B cell (primary cell): ENCODE data around the gene AP4M1. TPM values are rescaled to one million over a fixed set of nuclear protein-coding genes. Genes with fewer than 3 reads are reported as not detected.

Experiments used
- ATAC-seq: fragments of 200-7000 bp; cut with Tn5 transposase; one replicate; pipeline ENCODE4 v1.10.0; 2021; ENCODE audit warnings: low read depth, mild to moderate bottlenecking, moderate number of reproducible peaks, moderate library complexity
- CTCF ChIA-PET: fragments of 350-600 bp; sonication (Branson Sonifier 250); formaldehyde crosslinking; loops from one replicate; lab custom pipeline; 2021; ENCODE audit warnings: antibody characterized with exemption, inconsistent platforms; lab: Charles Lee
- POLR2A ChIA-PET: fragments of 350-600 bp; sonication (Branson Sonifier 250); formaldehyde crosslinking; loops from one replicate; lab custom pipeline; 2021; ENCODE audit warnings: antibody characterized with exemption; lab: Charles Lee
- DNase-seq: peaks from one replicate; pipeline ENCODE4 v3.0.0; 2013
- H2AFZ ChIP-seq: 2 replicates; pipeline ENCODE4 v1.6.1; 2012; ENCODE audit warnings: mild to moderate bottlenecking, low read depth, low read length; ENCODE audit not compliant: insufficient read depth, poor library complexity, severe bottlenecking
- H3K27ac ChIP-seq, 2 donors: 1 replicate in 1 of 2; 2 replicates in 1 of 2; pipeline ENCODE4 v1.5.1; 2012 to 2013; ENCODE audit warnings: low read length in 2 of 2, mild to moderate bottlenecking in 2 of 2, moderate library complexity in 1 of 2
- H3K27me3 ChIP-seq, 4 experiments: fragments of 200-600 bp in 1 of 4; sonication (generic) in 1 of 4; replicated peaks in 1 of 4; 1 replicate in 2 of 4; 2 replicates in 2 of 4; pipeline versions ENCODE4 v1.6.1 to v1.7.0; 2013 to 2016; ENCODE audit warnings: low read length in 3 of 4, mild to moderate bottlenecking in 2 of 4, mixed read lengths in 1 of 4, moderate library complexity in 1 of 4; ENCODE audit not compliant: insufficient read depth in 4 of 4, control insufficient read depth in 3 of 4; ENCODE audit errors: control extremely low read depth in 1 of 4
- H3K36me3 ChIP-seq, 2 experiments: replicated peaks in 1 of 2; 1 replicate in 1 of 2; 2 replicates in 1 of 2; pipeline versions ENCODE4 v1.6.1 to v1.7.1; 2013; ENCODE audit warnings: low read length in 1 of 2; ENCODE audit not compliant: insufficient read depth in 2 of 2, control insufficient read depth in 1 of 2; ENCODE audit errors: control extremely low read depth in 1 of 2, extremely low read depth in 1 of 2
- H3K4me1 ChIP-seq, 2 donors: fragments of 200-600 bp in 1 of 2; sonication (generic) in 1 of 2; 1 replicate in 1 of 2; 2 replicates in 1 of 2; pipeline versions ENCODE4 v1.5.1 to v1.6.1; 2013 to 2017; ENCODE audit warnings: low read length in 2 of 2; ENCODE audit not compliant: control insufficient read depth in 2 of 2, insufficient read depth in 2 of 2
- H3K4me2 ChIP-seq: replicated peaks from 2 replicates; pipeline ENCODE3; 2012; ENCODE audit warnings: mild to moderate bottlenecking, low read depth, low read length; ENCODE audit not compliant: poor library complexity, severe bottlenecking
- H3K4me3 ChIP-seq, 5 experiments: fragments of 200-600 bp in 1 of 5; sonication (generic) in 1 of 5; 1 replicate in 3 of 5; 2 replicates in 2 of 5; pipeline versions ENCODE4 v1.5.1 to v1.7.0; 2011 to 2016; ENCODE audit warnings: low read length in 4 of 5, mild to moderate bottlenecking in 4 of 5, low read depth in 2 of 5, control low read depth in 1 of 5, moderate library complexity in 1 of 5; ENCODE audit not compliant: insufficient read depth in 1 of 5; ENCODE audit errors: control extremely low read depth in 1 of 5, extremely low read depth in 1 of 5
- H3K79me2 ChIP-seq: fragments of 200-600 bp; sonication (generic); one replicate; pipeline ENCODE4 v1.6.0; 2016; ENCODE audit warnings: low read length; ENCODE audit not compliant: control insufficient read depth, insufficient read depth
- H3K9ac ChIP-seq: fragments of 200-600 bp; sonication (generic); 2 replicates; pipeline ENCODE4 v1.6.1; 2017; ENCODE audit warnings: mild to moderate bottlenecking, low read length, moderate library complexity
- H3K9me3 ChIP-seq, 3 donors: one replicate each; pipeline versions ENCODE4 v1.6.1 to v1.7.1; 2013; ENCODE audit warnings: low read length in 2 of 3; ENCODE audit not compliant: control insufficient read depth in 2 of 3, insufficient read depth in 1 of 3; ENCODE audit errors: control extremely low read depth in 1 of 3
- H4K20me1 ChIP-seq: 2 replicates; pipeline ENCODE4 v1.6.0; 2012; ENCODE audit warnings: mild to moderate bottlenecking, low read length; ENCODE audit not compliant: insufficient read depth, control insufficient read depth, poor library complexity, severe bottlenecking
- H3K27ac Mint-ChIP-seq: one replicate; pipeline ENCODE4 v1.8.0; 2021; ENCODE audit warnings: mixed read lengths
- H3K27me3 Mint-ChIP-seq: one replicate; pipeline ENCODE4 v1.8.0; 2021; ENCODE audit warnings: mixed read lengths
- H3K4me1 Mint-ChIP-seq: one replicate; pipeline ENCODE4 v1.8.0; 2021; ENCODE audit warnings: mixed read lengths
- H3K4me3 Mint-ChIP-seq: one replicate; pipeline ENCODE4 v1.8.0; 2021; ENCODE audit warnings: mixed read lengths
- H3K9me3 Mint-ChIP-seq: one replicate; pipeline ENCODE4 v1.8.0; 2022; ENCODE audit warnings: mixed read lengths; ENCODE audit not compliant: insufficient read depth
- CTCF ChIP-seq: fragments of 200-600 bp; IDR thresholded peaks from one replicate; pipeline ENCODE4 v1.8.0; 2022; ENCODE audit warnings: antibody characterized with exemption, mild to moderate bottlenecking
- EZH2 ChIP-seq: IDR thresholded peaks from 2 replicates; pipeline ENCODE4 v1.6.1; 2012; ENCODE audit warnings: borderline replicate concordance, low read depth, mild to moderate bottlenecking, moderate library complexity, low read length; ENCODE audit not compliant: insufficient read depth, poor library complexity, severe bottlenecking
- WGBS: methylation state at CpG from one replicate; pipeline ENCODE4 v1.1.5; 2013; ENCODE audit warnings: missing lambda C conversion rate; ENCODE audit not compliant: insufficient coverage; 5-methylcytosine and 5-hydroxymethylcytosine counted together
- intact Hi-C: fragments of 100-400 bp; cut with micrococcal nuclease; formaldehyde crosslinking; loops from one replicate; pipeline ENCODE4 v1.10.0; 2022
- polyA plus RNA-seq: library from polyadenylated mRNA; depleted of rRNA; stranded (reverse); fragments of >200 nt; gene quantifications from 2 replicates; pipeline ENCODE4 v1.2.3, GENCODE V29; 2012
- total RNA-seq, 2 donors: library from RNA; stranded (reverse); fragments of 120-200 nt in 1 of 2; gene quantifications; 1 replicate in 1 of 2; 2 replicates in 1 of 2; pipeline versions ENCODE4 v1.2.3 to v1.2.4, GENCODE V29; 2013 to 2022

The AP4M1 gene
- total and polyA plus RNA-seq, 2 donors (not counting 1 experiment from before 2014, with no cell fraction given), result 9.0 to 17.6 TPM

DNA sequence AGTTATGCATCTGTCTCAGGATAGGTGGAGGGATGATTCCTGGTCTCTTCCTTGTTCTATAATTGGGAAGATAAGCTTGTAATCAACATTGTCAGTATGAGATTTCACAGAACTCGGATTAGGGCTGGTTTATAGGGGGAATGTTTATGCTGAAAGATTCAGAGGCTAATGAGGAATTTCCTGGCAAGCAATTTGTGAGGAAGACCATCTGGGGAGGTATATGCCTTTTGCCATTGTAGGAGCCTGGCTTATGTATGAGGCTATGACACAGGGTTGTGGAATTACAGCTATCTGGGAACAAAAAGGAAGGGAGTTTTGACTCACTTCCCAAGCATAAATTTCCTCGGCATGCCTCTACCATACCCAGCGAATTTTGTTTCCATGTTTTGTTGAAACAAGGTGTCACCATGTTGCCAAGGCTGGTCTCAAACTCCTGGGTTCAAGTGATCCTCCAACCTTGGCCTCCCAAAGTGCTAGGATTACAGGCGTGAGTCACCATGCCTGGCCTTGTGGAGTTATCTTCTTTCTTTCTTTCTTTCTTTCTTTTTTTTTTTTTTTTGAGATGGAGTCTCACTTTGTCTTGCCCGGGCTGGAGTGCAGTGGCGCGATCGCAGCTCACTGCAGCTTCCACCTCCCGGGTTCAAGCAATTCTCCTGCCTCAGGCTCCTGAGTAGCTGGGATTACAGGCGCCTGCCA is 14.2 kb upstream of the AP4M1 start:
- H3K27me3 Mint-ChIP-seq, result no peaks in the 10 kb centered on the region

More for the DNA sequence above, 14.2 kb upstream of the AP4M1 start:
- Mint-ChIP-seq H3K4me1 (peaks cover 27% of the 10 kb centered on the region), H3K9me3 (no peaks in the 10 kb centered on the region), H3K4me3 (peak overlapping the region; percentile 58), H3K27ac (peak overlapping the region; percentile 72)
- TF ChIP-seq EZH2 (no peak), CTCF (no peak)
- Histone ChIP-seq H3K36me3 (peaks cover 0 to 18% of the 10 kb centered on the region in 2 experiments), H3K4me2 (no peak overlapping the region), H3K27ac (no peak overlapping the region), H3K27me3 (no peaks in the 10 kb centered on the region), H3K9ac (no peak overlapping the region), H2AFZ (no peak overlapping the region), H3K4me3 (no peak overlapping the region), H3K9me3 (no peaks in the 10 kb centered on the region), H4K20me1 (no peaks in the 10 kb centered on the region), H3K4me1 (peaks cover 22 to 28% of the 10 kb centered on the region in 2 donors), H3K79me2 (peaks cover 14% of the 10 kb centered on the region)
- POLR2A ChIA-PET, result interaction anchor here (0.7 kb wide), 1 partner anchor 969 kb away, joined by 11 read pairs; no protein-coding TSS in a partner anchor
- DNase-seq, result no peak
- no peak for ATAC-seq
- WGBS, result 93% methylated on average over 8 of the region's 10 CpGs
- CTCF ChIA-PET, result interaction anchor here (0.6 kb wide), 1 partner anchor 174 kb away, joined by 3 read pairs; no protein-coding TSS in a partner anchor
- intact Hi-C loops, result loop anchor here (10.0 kb wide), 3 partner anchors 528 to 588 kb away; partner anchors contain the start of genes GNB2, MOSPD3, ZKSCAN5 and ZNF394
